HepG2 (cell line): ENCODE measurements around the gene GSTA5. TPM values are rescaled to one million over a fixed set of nuclear protein-coding genes. Genes with fewer than 3 reads are reported as not detected.
A peak's percentile ranks its signal among the peaks of the same experiment; 100 is the strongest.

Experiments
- AHR ChIP-seq: IDR thresholded peaks from 2 replicates; pipeline ENCODE4 v1.6.1; 2018; ENCODE audit warnings: missing genetic modification reagents, missing compliant biosample characterization
- HNRNPK ChIP-seq: fragments of 200-400 bp; formaldehyde crosslinking; IDR thresholded peaks from 2 replicates; pipeline ENCODE4 v1.6.1; 2018; ENCODE audit warnings: low read length, low read depth, moderate library complexity, mild to moderate bottlenecking; ENCODE audit not compliant: poor library complexity, severe bottlenecking
- HNRNPLL ChIP-seq: fragments of 200-400 bp; formaldehyde crosslinking; IDR thresholded peaks from 2 replicates; pipeline ENCODE4 v1.6.1; 2017; ENCODE audit warnings: mild to moderate bottlenecking, low read depth, low read length; ENCODE audit not compliant: poor library complexity, severe bottlenecking
- JARID2 ChIP-seq: sonication (generic); formaldehyde crosslinking; IDR thresholded peaks from 2 replicates; pipeline ENCODE4 v1.8.1; 2023; ENCODE audit warnings: missing genetic modification reagents, inconsistent platforms; ENCODE audit not compliant: insufficient replicate concordance
- KDM2A ChIP-seq: sonication (generic); formaldehyde crosslinking; IDR thresholded peaks from 2 replicates; pipeline ENCODE4 v1.4.0; 2020; ENCODE audit warnings: low read depth, missing genetic modification reagents, borderline replicate concordance
- PCBP2 ChIP-seq: fragments of 200-400 bp; formaldehyde crosslinking; optimal IDR thresholded peaks from 2 replicates; pipeline ENCODE3; 2018; ENCODE audit warnings: low read length, low read depth; ENCODE audit not compliant: poor library complexity, severe bottlenecking
- RFXANK ChIP-seq: IDR thresholded peaks from 2 replicates; pipeline ENCODE4 v1.6.1; 2016
- SMARCC2 ChIP-seq: fragments of 450-650 bp; IDR thresholded peaks from 2 replicates; pipeline ENCODE4 v1.6.1; 2017; ENCODE audit warnings: antibody characterized with exemption, mild to moderate bottlenecking
- ZNF329 ChIP-seq: sonication (generic); formaldehyde crosslinking; IDR thresholded peaks from 2 replicates; pipeline ENCODE4 v1.9.0; 2021; ENCODE audit warnings: low read depth, mild to moderate bottlenecking, missing genetic modification reagents
- ZNF775 ChIP-seq: sonication (generic); formaldehyde crosslinking; IDR thresholded peaks from 2 replicates; pipeline ENCODE4 v1.4.0; 2020; ENCODE audit warnings: missing genetic modification reagents, mild to moderate bottlenecking, moderate library complexity, borderline replicate concordance
- polyA plus RNA-seq, 8 experiments: library from polyadenylated mRNA; depleted of rRNA in 3 of 8; stranded (reverse) in 7 of 8; unstranded in 1 of 8; fragments of >200 nt; fragmentation: Illumina TruSeq in 4 of 8; extraction: Trizol in 4 of 8; gene quantifications; 2 replicates each; pipeline versions ENCODE4 v1.2.1 to v1.2.3, GENCODE V29; 2011 to 2016; ENCODE audit warnings: low read depth in 4 of 8, missing spikeins in 1 of 8, mixed read lengths in 1 of 8; ENCODE audit not compliant: insufficient read depth in 1 of 8
- total RNA-seq, 5 experiments: library from RNA; depleted of rRNA; stranded (reverse); fragments of >200 nt; fragmentation: Illumina TruSeq; extraction: Trizol; gene quantifications; 2 replicates each; pipeline ENCODE4 v1.2.3, GENCODE V29; 2016; ENCODE audit warnings: low read depth in 1 of 5
- TF ChIP-seq, protein P1 (sequence below): sonication (generic); formaldehyde crosslinking; IDR thresholded peaks from 2 replicates; pipeline ENCODE4 v1.5.0; 2020; ENCODE audit warnings: mild to moderate bottlenecking, missing genetic modification reagents, borderline replicate concordance
- TF ChIP-seq, protein P2 (sequence below): sonication (generic); formaldehyde crosslinking; IDR thresholded peaks from 2 replicates; pipeline ENCODE4 v1.4.0; 2020; ENCODE audit warnings: missing genetic modification reagents
- TF ChIP-seq, protein P3 (sequence below): sonication (generic); formaldehyde crosslinking; IDR thresholded peaks from 2 replicates; pipeline ENCODE4 v1.8.0; 2022; ENCODE audit warnings: mild to moderate bottlenecking, missing genetic modification reagents, moderate library complexity
- TF ChIP-seq, protein P4 (sequence below): sonication (generic); formaldehyde crosslinking; IDR thresholded peaks from 2 replicates; pipeline ENCODE4 v1.4.0; 2020; ENCODE audit warnings: missing genetic modification reagents

The GSTA5 gene
- total and polyA plus RNA-seq, 2 of the 13 experiments (the other 11 are each of a cell fraction or from before 2014, with no cell fraction given): not detected

DNA sequence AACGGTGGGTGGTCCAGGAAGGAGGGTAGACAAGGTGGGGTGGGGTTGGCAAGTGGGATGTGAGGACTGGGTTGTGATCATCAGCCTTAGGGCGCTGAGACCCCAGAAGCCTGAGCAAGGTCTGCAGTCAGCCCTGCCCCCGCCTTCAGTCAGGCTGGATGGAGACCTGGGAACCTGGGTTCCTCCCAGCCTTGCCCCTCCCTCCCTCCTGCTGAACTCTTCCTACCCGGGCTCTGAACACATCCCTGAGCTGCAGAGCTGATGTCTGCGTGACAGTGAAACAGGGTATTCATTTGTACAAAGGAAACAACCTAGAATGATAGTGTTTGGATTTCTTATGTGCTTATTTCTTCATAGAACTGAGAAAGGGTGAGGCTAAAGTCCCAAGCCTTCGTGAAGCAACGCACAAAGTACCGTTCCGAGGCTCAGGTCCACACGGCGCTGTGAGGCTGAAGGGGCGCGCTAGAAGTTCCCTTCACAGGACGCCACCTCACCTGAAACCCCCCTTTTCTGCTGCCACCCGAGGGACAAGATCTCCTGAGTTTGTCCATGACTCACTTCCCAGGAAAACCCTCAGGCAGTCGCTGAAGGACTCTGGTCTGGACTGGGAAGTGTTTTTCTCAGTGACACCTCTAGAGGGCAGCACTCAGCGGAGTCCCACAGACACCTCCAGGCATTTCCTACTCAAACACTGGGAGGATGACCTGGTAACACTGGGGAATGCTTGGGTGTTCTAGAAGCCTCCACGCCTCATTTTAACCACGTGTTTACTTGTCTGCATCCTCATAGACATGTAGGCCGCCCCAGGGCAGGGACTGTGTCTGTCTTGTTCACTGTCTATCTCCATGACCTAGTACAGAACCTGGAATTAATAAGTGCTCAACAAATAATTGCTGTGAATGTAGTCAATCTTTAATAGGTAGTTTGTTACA, 1.2 kb downstream of the GSTA5 start (continued):
- TF ChIP-seq, protein P1, sequence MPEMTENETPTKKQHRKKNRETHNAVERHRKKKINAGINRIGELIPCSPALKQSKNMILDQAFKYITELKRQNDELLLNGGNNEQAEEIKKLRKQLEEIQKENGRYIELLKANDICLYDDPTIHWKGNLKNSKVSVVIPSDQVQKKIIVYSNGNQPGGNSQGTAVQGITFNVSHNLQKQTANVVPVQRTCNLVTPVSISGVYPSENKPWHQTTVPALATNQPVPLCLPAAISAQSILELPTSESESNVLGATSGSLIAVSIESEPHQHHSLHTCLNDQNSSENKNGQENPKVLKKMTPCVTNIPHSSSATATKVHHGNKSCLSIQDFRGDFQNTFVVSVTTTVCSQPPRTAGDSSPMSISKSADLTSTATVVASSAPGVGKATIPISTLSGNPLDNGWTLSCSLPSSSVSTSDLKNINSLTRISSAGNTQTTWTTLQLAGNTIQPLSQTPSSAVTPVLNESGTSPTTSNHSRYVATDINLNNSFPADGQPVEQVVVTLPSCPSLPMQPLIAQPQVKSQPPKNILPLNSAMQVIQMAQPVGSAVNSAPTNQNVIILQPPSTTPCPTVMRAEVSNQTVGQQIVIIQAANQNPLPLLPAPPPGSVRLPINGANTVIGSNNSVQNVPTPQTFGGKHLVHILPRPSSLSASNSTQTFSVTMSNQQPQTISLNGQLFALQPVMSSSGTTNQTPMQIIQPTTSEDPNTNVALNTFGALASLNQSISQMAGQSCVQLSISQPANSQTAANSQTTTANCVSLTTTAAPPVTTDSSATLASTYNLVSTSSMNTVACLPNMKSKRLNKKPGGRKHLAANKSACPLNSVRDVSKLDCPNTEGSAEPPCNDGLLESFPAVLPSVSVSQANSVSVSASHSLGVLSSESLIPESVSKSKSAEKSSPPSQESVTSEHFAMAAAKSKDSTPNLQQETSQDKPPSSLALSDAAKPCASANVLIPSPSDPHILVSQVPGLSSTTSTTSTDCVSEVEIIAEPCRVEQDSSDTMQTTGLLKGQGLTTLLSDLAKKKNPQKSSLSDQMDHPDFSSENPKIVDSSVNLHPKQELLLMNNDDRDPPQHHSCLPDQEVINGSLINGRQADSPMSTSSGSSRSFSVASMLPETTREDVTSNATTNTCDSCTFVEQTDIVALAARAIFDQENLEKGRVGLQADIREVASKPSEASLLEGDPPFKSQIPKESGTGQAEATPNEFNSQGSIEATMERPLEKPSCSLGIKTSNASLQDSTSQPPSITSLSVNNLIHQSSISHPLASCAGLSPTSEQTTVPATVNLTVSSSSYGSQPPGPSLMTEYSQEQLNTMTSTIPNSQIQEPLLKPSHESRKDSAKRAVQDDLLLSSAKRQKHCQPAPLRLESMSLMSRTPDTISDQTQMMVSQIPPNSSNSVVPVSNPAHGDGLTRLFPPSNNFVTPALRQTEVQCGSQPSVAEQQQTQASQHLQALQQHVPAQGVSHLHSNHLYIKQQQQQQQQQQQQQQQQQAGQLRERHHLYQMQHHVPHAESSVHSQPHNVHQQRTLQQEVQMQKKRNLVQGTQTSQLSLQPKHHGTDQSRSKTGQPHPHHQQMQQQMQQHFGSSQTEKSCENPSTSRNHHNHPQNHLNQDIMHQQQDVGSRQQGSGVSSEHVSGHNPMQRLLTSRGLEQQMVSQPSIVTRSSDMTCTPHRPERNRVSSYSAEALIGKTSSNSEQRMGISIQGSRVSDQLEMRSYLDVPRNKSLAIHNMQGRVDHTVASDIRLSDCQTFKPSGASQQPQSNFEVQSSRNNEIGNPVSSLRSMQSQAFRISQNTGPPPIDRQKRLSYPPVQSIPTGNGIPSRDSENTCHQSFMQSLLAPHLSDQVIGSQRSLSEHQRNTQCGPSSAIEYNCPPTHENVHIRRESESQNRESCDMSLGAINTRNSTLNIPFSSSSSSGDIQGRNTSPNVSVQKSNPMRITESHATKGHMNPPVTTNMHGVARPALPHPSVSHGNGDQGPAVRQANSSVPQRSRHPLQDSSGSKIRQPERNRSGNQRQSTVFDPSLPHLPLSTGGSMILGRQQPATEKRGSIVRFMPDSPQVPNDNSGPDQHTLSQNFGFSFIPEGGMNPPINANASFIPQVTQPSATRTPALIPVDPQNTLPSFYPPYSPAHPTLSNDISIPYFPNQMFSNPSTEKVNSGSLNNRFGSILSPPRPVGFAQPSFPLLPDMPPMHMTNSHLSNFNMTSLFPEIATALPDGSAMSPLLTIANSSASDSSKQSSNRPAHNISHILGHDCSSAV: no peak
- TF ChIP-seq, protein P2, sequence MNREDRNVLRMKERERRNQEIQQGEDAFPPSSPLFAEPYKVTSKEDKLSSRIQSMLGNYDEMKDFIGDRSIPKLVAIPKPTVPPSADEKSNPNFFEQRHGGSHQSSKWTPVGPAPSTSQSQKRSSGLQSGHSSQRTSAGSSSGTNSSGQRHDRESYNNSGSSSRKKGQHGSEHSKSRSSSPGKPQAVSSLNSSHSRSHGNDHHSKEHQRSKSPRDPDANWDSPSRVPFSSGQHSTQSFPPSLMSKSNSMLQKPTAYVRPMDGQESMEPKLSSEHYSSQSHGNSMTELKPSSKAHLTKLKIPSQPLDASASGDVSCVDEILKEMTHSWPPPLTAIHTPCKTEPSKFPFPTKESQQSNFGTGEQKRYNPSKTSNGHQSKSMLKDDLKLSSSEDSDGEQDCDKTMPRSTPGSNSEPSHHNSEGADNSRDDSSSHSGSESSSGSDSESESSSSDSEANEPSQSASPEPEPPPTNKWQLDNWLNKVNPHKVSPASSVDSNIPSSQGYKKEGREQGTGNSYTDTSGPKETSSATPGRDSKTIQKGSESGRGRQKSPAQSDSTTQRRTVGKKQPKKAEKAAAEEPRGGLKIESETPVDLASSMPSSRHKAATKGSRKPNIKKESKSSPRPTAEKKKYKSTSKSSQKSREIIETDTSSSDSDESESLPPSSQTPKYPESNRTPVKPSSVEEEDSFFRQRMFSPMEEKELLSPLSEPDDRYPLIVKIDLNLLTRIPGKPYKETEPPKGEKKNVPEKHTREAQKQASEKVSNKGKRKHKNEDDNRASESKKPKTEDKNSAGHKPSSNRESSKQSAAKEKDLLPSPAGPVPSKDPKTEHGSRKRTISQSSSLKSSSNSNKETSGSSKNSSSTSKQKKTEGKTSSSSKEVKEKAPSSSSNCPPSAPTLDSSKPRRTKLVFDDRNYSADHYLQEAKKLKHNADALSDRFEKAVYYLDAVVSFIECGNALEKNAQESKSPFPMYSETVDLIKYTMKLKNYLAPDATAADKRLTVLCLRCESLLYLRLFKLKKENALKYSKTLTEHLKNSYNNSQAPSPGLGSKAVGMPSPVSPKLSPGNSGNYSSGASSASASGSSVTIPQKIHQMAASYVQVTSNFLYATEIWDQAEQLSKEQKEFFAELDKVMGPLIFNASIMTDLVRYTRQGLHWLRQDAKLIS (CRISPR knock-in tag): no peak
- no peak for TF ChIP-seq HNRNPLL
- TF ChIP-seq PCBP2: no peak
- TF ChIP-seq ZNF775 (CRISPR knock-in tag): no peak
- TF ChIP-seq KDM2A: 0 out of 2 replicates have a peak, but pooled peaks have one; percentile 49
- TF ChIP-seq HNRNPK: no peak
- TF ChIP-seq ZNF329: no peak
- TF ChIP-seq, protein P3, sequence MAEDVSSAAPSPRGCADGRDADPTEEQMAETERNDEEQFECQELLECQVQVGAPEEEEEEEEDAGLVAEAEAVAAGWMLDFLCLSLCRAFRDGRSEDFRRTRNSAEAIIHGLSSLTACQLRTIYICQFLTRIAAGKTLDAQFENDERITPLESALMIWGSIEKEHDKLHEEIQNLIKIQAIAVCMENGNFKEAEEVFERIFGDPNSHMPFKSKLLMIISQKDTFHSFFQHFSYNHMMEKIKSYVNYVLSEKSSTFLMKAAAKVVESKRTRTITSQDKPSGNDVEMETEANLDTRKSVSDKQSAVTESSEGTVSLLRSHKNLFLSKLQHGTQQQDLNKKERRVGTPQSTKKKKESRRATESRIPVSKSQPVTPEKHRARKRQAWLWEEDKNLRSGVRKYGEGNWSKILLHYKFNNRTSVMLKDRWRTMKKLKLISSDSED: no peak
- no peak for TF ChIP-seq JARID2 (CRISPR knock-in tag)
- no peak for TF ChIP-seq RFXANK (CRISPR knock-in tag)
- no peak for TF ChIP-seq SMARCC2
- TF ChIP-seq, protein P4, sequence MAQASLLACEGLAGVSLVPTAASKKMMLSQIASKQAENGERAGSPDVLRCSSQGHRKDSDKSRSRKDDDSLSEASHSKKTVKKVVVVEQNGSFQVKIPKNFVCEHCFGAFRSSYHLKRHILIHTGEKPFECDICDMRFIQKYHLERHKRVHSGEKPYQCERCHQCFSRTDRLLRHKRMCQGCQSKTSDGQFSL (CRISPR knock-in tag): no peak
- TF ChIP-seq AHR: no peak
